Ecto neural progenitor cell (in vitro differentiated cells): ENCODE measurements around the gene SVOPL.

Experiments
- DNase-seq: peaks from one replicate; pipeline ENCODE4 v3.0.0-alpha.2; 2018; ENCODE audit warnings: low spot score

Gene SVOPL

GRCh38 chr7:138556771-138557484 is 144.2 kb downstream of the SVOPL start:
- no peak for DNase-seq

GRCh38 chr7:138555684-138556083 is 145.5 kb downstream of the SVOPL start:
- DNase-seq, result no peak

GRCh38 chr7:138554674-138555073 is 146.5 kb downstream of the SVOPL start:
- DNase-seq, result no peak

- no peak for DNase-seq
These were observed 147.4 kb downstream of the SVOPL start for GRCh38 chr7:138553805-138554204.

GRCh38 chr7:138551102-138551501 is 150.1 kb downstream of the SVOPL start:
- DNase-seq, result no peak

GRCh38 chr7:138550337-138550736 is 150.8 kb downstream of the SVOPL start:
- DNase-seq, result no peak

GRCh38 chr7:138549082-138549481 is 152.1 kb downstream of the SVOPL start:
- DNase-seq, result no peak

GRCh38 chr7:138546829-138547228 is 154.3 kb downstream of the SVOPL start:
- DNase-seq, result no peak

- DNase-seq, result no peak
These were observed 155.0 kb downstream of the SVOPL start for GRCh38 chr7:138546064-138546619.

GRCh38 chr7:138545123-138545522 is 156.0 kb downstream of the SVOPL start:
- no peak for DNase-seq
